Activated CD8-positive, alpha-beta T cell treated with anti-CD3 and anti-CD28 coated beads for 36 hours (primary cell): ENCODE data around the gene ARFGAP1. TPM values are rescaled to one million over a fixed set of nuclear protein-coding genes. Genes with fewer than 3 reads are reported as not detected.

Experiments
- ATAC-seq: fragments of 200-7000 bp; cut with Tn5 transposase; one replicate; pipeline ENCODE4 v1.10.0; 2021; ENCODE audit warnings: mild to moderate bottlenecking, moderate library complexity
- CTCF ChIA-PET: fragments of 350-600 bp; sonication (Branson Sonifier 250); formaldehyde crosslinking; loops from one replicate; lab custom pipeline; 2021; ENCODE audit warnings: antibody characterized with exemption; lab: Charles Lee
- POLR2A ChIA-PET: fragments of 350-600 bp; sonication (Branson Sonifier 250); formaldehyde crosslinking; loops from one replicate; lab custom pipeline; 2021; ENCODE audit warnings: antibody characterized with exemption; lab: Charles Lee
- DNase-seq: peaks from one replicate; pipeline ENCODE4 v3.0.0-alpha.2; 2020
- H3K27ac Mint-ChIP-seq: one replicate; pipeline ENCODE4 v1.8.0; 2021; ENCODE audit warnings: mild to moderate bottlenecking, mixed read lengths
- H3K27me3 Mint-ChIP-seq: one replicate; pipeline ENCODE4 v1.8.0; 2021; ENCODE audit warnings: mixed read lengths
- H3K36me3 Mint-ChIP-seq: one replicate; pipeline ENCODE4 v1.8.0; 2021; ENCODE audit warnings: low read depth, mixed read lengths
- H3K4me1 Mint-ChIP-seq: one replicate; pipeline ENCODE4 v1.8.0; 2021; ENCODE audit warnings: low read depth, mixed read lengths
- H3K4me3 Mint-ChIP-seq: one replicate; pipeline ENCODE4 v1.8.0; 2021; ENCODE audit warnings: mild to moderate bottlenecking, moderate library complexity, mixed read lengths
- H3K9me3 Mint-ChIP-seq: one replicate; pipeline ENCODE4 v1.8.0; 2021; ENCODE audit warnings: mixed read lengths
- intact Hi-C: fragments of 100-400 bp; cut with micrococcal nuclease; formaldehyde crosslinking; loops from one replicate; pipeline ENCODE4 v1.10.0; 2022
- total RNA-seq, 2 experiments: library from RNA; stranded (reverse); gene quantifications; one replicate each; pipeline ENCODE4 v1.2.3, GENCODE V29; 2021
- TF ChIP-seq, protein P1 (sequence below): fragments of 200-600 bp; IDR thresholded peaks from one replicate; pipeline ENCODE4 v1.8.0; 2022; ENCODE audit warnings: antibody characterized with exemption, mild to moderate bottlenecking

ARFGAP1 gene
- total RNA-seq, 2 experiments from 2014 or later: 71.3 to 75.0 TPM

DNA sequence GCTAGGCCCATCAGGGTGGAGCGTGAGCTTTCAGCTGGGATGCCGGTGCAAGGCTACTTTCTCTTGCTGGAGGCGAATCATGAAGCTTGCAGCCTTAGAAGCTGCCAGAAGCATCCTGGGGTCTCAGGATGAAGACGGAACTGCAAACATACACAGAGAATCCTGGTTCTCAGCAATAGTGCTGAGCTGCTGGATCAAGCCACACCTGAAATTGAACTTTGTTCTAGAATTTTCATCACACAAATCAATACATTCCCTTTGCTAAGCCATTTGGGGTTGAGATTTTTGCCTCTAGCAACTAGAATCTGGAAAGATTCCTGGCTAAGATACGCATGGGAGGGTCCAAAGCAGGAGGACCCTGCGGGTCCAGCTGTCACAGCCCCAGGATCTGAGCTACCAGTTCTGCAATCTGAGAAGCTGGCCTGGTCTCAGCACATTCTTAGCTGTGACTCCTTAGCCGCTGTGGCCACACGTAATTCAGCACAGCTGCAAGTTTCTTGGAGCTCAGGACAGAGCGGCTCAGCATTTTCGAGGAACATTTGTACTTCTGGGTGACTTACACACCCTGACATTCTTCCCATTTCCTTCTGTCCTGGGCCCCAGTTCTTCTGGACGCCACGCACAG lies 6.6 kb upstream of the ARFGAP1 start:
- no peak for DNase-seq
- CTCF ChIA-PET: interaction anchor here (0.7 kb wide), 1 partner anchor 43 kb away, joined by 3 read pairs; no protein-coding TSS in a partner anchor
- no peak overlapping the region for H3K4me3 Mint-ChIP-seq
- TF ChIP-seq, protein P1, sequence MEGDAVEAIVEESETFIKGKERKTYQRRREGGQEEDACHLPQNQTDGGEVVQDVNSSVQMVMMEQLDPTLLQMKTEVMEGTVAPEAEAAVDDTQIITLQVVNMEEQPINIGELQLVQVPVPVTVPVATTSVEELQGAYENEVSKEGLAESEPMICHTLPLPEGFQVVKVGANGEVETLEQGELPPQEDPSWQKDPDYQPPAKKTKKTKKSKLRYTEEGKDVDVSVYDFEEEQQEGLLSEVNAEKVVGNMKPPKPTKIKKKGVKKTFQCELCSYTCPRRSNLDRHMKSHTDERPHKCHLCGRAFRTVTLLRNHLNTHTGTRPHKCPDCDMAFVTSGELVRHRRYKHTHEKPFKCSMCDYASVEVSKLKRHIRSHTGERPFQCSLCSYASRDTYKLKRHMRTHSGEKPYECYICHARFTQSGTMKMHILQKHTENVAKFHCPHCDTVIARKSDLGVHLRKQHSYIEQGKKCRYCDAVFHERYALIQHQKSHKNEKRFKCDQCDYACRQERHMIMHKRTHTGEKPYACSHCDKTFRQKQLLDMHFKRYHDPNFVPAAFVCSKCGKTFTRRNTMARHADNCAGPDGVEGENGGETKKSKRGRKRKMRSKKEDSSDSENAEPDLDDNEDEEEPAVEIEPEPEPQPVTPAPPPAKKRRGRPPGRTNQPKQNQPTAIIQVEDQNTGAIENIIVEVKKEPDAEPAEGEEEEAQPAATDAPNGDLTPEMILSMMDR: no peak
- intact Hi-C loops: no loop called here
- H3K9me3 Mint-ChIP-seq: no peaks in the 10 kb centered on the region
- H3K27ac Mint-ChIP-seq: no peak overlapping the region
- H3K4me1 Mint-ChIP-seq: peaks cover 7% of the 10 kb centered on the region
- POLR2A ChIA-PET: no interaction called here
- ATAC-seq: no peak
- H3K36me3 Mint-ChIP-seq: no peaks in the 10 kb centered on the region
- peaks cover 11% of the 10 kb centered on the region for H3K27me3 Mint-ChIP-seq

DNA sequence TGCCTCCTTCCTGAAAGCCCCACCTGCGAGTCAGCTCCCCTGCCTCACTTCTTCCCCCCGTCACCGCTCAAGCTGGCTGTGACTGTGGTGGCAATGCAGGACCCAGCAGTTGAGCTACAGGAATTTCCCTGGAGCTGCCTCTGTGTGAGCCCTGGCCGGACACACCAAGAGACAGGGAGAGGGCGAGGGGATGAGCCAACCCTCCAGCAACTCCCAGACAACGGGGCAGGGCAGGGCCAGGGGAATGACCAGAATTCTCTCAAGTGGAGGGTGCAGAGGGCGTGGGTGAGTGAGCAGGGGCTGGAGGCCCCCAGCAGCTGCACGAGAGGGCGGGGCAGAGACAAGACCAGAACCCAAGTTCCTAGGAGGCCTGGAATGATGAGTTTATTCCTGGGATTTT lies 4.9 kb upstream of the ARFGAP1 start:
- CTCF ChIA-PET: interaction anchor here (1.5 kb wide), 1 partner anchor 51 kb away, joined by 3 read pairs; no protein-coding TSS in a partner anchor

DNA sequence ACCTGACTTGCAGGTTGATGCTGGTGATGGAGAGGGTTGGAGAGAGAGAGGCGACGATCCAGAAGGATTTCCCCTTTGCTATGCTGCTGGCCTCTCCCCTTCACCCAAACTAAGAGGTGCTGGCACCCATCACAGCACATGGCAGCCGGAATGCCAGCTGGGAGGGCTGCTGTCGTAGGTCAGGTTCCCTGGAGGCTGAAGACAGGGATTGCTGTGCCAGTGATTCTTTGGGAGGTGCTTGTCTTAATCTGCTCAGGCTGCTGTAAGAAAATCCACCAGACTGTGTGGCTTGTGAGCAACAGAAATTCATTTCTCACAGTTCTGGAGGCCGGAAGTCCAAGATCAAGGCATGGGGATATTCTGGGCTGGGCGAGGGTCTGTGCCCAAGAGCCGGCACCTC lies 4.4 kb upstream of the ARFGAP1 start:
- peaks cover 5% of the 10 kb centered on the region for H3K27me3 Mint-ChIP-seq
- CTCF ChIA-PET: interaction anchor here (1.3 to 1.5 kb wide), 2 partner anchors 45 to 51 kb away, joined by 3 to 6 read pairs; no protein-coding TSS in a partner anchor
- ATAC-seq (no peak), DNase-seq (no peak)
- POLR2A ChIA-PET: no interaction called here
- no peak overlapping the region for H3K4me3 Mint-ChIP-seq
- H3K4me1 Mint-ChIP-seq: peaks cover 5% of the 10 kb centered on the region
- intact Hi-C loops: no loop called here
- TF ChIP-seq, protein P1: no peak
- H3K9me3 Mint-ChIP-seq: no peaks in the 10 kb centered on the region
- H3K36me3 Mint-ChIP-seq: no peaks in the 10 kb centered on the region
- no peak overlapping the region for H3K27ac Mint-ChIP-seq

More for the DNA sequence above, 4.9 kb upstream of the ARFGAP1 start:
- DNase-seq: no peak
- ATAC-seq: no peak
- TF ChIP-seq, protein P1: no peak
- intact Hi-C loops: no loop called here
- no peaks in the 10 kb centered on the region for H3K9me3 Mint-ChIP-seq
- H3K4me3 Mint-ChIP-seq: no peak overlapping the region
- peaks cover 5% of the 10 kb centered on the region for H3K4me1 Mint-ChIP-seq
- no peaks in the 10 kb centered on the region for H3K36me3 Mint-ChIP-seq
- no peak overlapping the region for H3K27ac Mint-ChIP-seq
- peaks cover 8% of the 10 kb centered on the region for H3K27me3 Mint-ChIP-seq
- POLR2A ChIA-PET: interaction anchor here (0.6 kb wide), 1 partner anchor 87 kb away, joined by 3 read pairs; no protein-coding TSS in a partner anchor

DNA sequence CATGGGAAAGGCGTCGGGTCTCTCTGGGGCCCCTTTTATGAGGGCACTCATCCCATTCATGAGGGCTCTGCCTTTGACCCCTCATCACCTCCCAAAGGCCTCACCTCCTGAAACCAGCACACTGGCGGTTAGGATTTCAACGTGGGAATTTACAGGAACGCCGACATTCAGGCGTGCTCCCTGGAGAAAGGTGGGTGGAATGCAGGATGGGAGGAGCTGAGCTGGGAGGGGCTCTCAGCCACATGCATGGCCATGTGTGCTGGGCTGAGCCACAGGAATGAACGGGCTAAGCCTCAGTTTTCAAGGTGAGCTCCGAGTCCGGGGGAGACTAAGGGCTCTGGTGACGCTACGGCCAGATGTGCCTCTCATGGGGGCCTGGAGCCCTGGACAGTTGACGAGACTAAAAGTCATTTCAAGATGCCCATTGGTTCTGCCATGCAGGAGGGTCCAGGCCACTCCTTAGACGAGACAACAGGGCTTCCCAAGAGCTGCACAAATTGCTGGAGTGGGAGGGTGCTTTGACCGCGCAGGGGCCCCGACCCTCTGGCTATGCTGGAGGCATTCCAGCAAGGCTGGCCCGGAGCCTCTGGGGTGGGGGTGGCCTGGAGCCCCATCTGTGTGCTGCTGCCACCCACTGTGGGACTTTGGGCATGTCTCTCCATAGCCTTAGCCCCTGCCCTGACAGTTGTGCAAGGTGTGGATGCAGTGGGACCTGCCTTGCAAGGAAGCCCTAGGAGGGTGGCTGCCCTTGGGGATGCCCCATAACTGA lies 3.8 kb upstream of the ARFGAP1 start:
- no peak overlapping the region for H3K4me3 Mint-ChIP-seq
- peaks cover 5% of the 10 kb centered on the region for H3K27me3 Mint-ChIP-seq
- intact Hi-C loops: no loop called here
- no peaks in the 10 kb centered on the region for H3K36me3 Mint-ChIP-seq
- peaks cover 9% of the 10 kb centered on the region for H3K4me1 Mint-ChIP-seq
- no peaks in the 10 kb centered on the region for H3K9me3 Mint-ChIP-seq
- TF ChIP-seq, protein P1: no peak
- ChIA-PET CTCF (interaction anchor here (1.3 to 1.5 kb wide), 2 partner anchors 46 to 52 kb away, joined by 3 to 6 read pairs; no protein-coding TSS in a partner anchor), POLR2A (no interaction called here)
- DNase-seq: no peak
- ATAC-seq: no peak
- no peak overlapping the region for H3K27ac Mint-ChIP-seq

DNA sequence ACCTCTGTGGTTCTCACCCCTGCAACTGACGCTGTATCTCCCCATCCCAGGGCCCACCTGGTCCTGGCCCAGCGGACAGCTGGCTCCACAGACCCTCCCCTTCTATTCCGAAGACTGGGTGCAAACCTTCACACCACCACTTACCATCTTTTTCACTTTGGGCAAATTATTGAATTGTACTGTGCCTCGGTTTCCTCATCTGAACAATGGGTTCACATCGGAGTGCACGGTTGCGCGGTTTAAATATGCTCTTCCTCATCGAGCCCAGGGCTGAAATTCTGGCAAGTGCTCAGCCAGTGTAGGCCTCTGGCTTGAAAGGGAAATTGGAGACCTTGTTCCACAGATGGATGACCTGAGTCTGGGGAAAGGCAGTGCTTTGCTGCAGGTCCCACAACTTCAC lies 2.9 kb upstream of the ARFGAP1 start:
- ChIA-PET CTCF (interaction anchor here (2.3 to 4.1 kb wide), 2 partner anchors 36 to 46 kb away, joined by 9 to 23 read pairs; no protein-coding TSS in a partner anchor), POLR2A (no interaction called here)
- intact Hi-C loops: no loop called here
- ATAC-seq: no peak
- TF ChIP-seq, protein P1: no peak
- peaks cover 17% of the 10 kb centered on the region for H3K4me1 Mint-ChIP-seq
- no peaks in the 10 kb centered on the region for H3K36me3 Mint-ChIP-seq
- no peak overlapping the region for H3K4me3 Mint-ChIP-seq
- no peak overlapping the region for H3K27ac Mint-ChIP-seq
- no peak for DNase-seq
- H3K9me3 Mint-ChIP-seq: no peaks in the 10 kb centered on the region
- peaks cover 3% of the 10 kb centered on the region for H3K27me3 Mint-ChIP-seq
